ENCODE data around the gene PARD3. TPM values are rescaled to one million over a fixed set of nuclear protein-coding genes. Genes with fewer than 3 reads are reported as not detected.

The PARD3 gene
- total RNA-seq, 1 experiment from 2014 or later = 154 TPM

GRCh38 chr10:34506786-34507185 lies 308.3 kb downstream of the PARD3 start:
- Histone ChIP-seq H3K4me3 (ENCODE audit: low read length) (no peak overlapping the region), H3K4me1 (ENCODE audit: insufficient read depth, low read length) (peaks cover 14% of the 10 kb centered on the region), H3F3A (ENCODE audit: low read length, unreplicated experiment) (no peaks in the 10 kb centered on the region), H3K27me3 (ENCODE audit: low read length) (no peaks in the 10 kb centered on the region), H3K36me3 (ENCODE audit: low read depth, low read length) (no peaks in the 10 kb centered on the region), H4K20me1 (ENCODE audit: low read length) (peaks cover 5% of the 10 kb centered on the region; the same call in 1 of the 2 replicates), H3K79me2 (ENCODE audit: low read length) (no peaks in the 10 kb centered on the region), H3K9ac (ENCODE audit: low read length) (no peak overlapping the region), H3K9me2 (replicated peaks; ENCODE audit: low read length) (no peaks in the 10 kb centered on the region), H3K9me3 (ENCODE audit: low read length) (no peaks in the 10 kb centered on the region), H3K27ac (ENCODE audit: low read length) (no peak overlapping the region), H3K4me2 (ENCODE audit: low read length) (no peak overlapping the region), H2AFZ (ENCODE audit: low read length) (no peak overlapping the region)
- POLR2A ChIA-PET (ENCODE audit: unreplicated experiment) = interaction anchor here (0.6 kb wide), 1 partner anchor 487 kb away, joined by 7 read pairs; no protein-coding TSS in a partner anchor
- CTCF ChIA-PET = no interaction called here
- ATAC-seq (no peak), DNase-seq (no peak)
- intact Hi-C loops (cut with micrococcal nuclease) = no loop called here
- TF ChIP-seq EZH2phosphoT487 (IDR thresholded peaks at IDR 0.05; ENCODE audit: borderline replicate concordance, low read length) = no peak
- TF ChIP-seq EZH2 (IDR thresholded peaks at IDR 0.05; ENCODE audit: low read length, unreplicated experiment) = no peak
- TF ChIP-seq CTCF (conservative IDR thresholded peaks at IDR 0.05; ENCODE audit: low read depth, low read length) = no peak
- no TSS peak for BruUV-seq (replicated peaks)

DNA sequence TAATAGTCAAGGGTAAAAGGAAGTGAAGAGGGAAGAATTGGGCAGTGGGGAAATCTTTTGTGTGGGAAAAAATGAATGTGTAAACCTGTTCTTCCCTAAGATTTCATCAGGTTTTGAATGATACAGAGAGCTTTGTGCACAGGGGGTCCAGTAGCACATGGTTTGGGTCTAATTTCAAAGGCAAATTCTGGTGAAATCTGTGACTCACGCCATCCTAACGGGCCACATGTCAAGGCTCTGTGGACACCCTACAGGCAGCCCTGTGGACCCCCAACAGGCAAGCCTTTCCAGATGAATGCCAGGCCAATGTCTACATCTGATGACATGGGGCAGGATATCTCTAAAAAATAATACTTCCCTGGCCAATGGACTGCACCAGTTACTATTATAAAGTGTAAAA lies 309.8 kb downstream of the PARD3 start:
- CTCF ChIA-PET = no interaction called here
- intact Hi-C loops (cut with micrococcal nuclease) = no loop called here
- Histone ChIP-seq H2AFZ (ENCODE audit: low read length) (no peak overlapping the region), H3K36me3 (ENCODE audit: low read depth, low read length) (no peaks in the 10 kb centered on the region), H4K20me1 (ENCODE audit: low read length) (peaks cover 5% of the 10 kb centered on the region; the same call in 1 of the 2 replicates), H3K9me2 (replicated peaks; ENCODE audit: low read length) (no peaks in the 10 kb centered on the region), H3K4me1 (ENCODE audit: insufficient read depth, low read length) (peaks cover 14% of the 10 kb centered on the region), H3F3A (ENCODE audit: low read length, unreplicated experiment) (no peaks in the 10 kb centered on the region), H3K27ac (ENCODE audit: low read length) (no peak overlapping the region), H3K79me2 (ENCODE audit: low read length) (no peaks in the 10 kb centered on the region), H3K4me3 (ENCODE audit: low read length) (no peak overlapping the region), H3K9ac (ENCODE audit: low read length) (no peak overlapping the region), H3K9me3 (ENCODE audit: low read length) (no peaks in the 10 kb centered on the region), H3K4me2 (ENCODE audit: low read length) (no peak overlapping the region; the same call in 1 of the 2 replicates), H3K27me3 (ENCODE audit: low read length) (no peaks in the 10 kb centered on the region)
- TF ChIP-seq EZH2phosphoT487 (IDR thresholded peaks at IDR 0.05; ENCODE audit: borderline replicate concordance, low read length) (no peak), CTCF (conservative IDR thresholded peaks at IDR 0.05; ENCODE audit: low read depth, low read length) (no peak), EZH2 (IDR thresholded peaks at IDR 0.05; ENCODE audit: low read length, unreplicated experiment) (no peak)
- POLR2A ChIA-PET (ENCODE audit: unreplicated experiment) = no interaction called here
- ATAC-seq (peak; percentile 4; the same call in 1 of the 2 replicates), DNase-seq (no peak)
- BruUV-seq (replicated peaks) = no TSS peak

DNA sequence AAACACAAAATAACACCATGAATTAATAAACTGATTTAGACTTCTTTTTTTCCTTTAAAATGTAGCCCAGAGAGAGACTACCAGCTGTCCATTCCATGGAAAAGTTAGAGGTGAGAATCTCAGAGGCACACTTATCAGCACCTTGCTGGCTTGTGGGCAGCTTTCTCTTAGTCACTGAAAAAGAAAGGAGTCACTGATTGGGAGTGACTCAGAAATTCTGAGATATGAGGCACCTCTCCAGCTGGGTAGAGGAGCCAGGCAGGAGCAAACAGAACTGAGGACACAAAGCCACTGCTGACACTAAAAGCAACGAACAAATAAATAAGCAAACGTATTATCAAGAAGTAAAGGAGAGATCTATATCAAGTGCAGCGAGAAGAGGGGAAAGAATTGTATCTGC lies 310.6 kb downstream of the PARD3 start:
- peak overlapping the region; percentile 39 for H3K4me2 ChIP-seq (ENCODE audit: low read length)
- no peaks in the 10 kb centered on the region for H3K9me3 ChIP-seq (ENCODE audit: low read length)
- no peaks in the 10 kb centered on the region for H3K9me2 ChIP-seq (replicated peaks; ENCODE audit: low read length)
- H2AFZ ChIP-seq (ENCODE audit: low read length) = no peak overlapping the region
- ChIA-PET CTCF (no interaction called here), POLR2A (ENCODE audit: unreplicated experiment) (interaction anchor here (0.6 kb wide), 1 partner anchor 20 kb away, joined by 4 read pairs; no protein-coding TSS in a partner anchor)
- H3K27me3 ChIP-seq (ENCODE audit: low read length) = no peaks in the 10 kb centered on the region
- H3K36me3 ChIP-seq (ENCODE audit: low read depth, low read length) = no peaks in the 10 kb centered on the region
- BruUV-seq (replicated peaks) = no TSS peak
- TF ChIP-seq EZH2phosphoT487 (IDR thresholded peaks at IDR 0.05; ENCODE audit: borderline replicate concordance, low read length) (no peak), CTCF (conservative IDR thresholded peaks at IDR 0.05; ENCODE audit: low read depth, low read length) (no peak), EZH2 (IDR thresholded peaks at IDR 0.05; ENCODE audit: low read length, unreplicated experiment) (no peak)
- H3F3A ChIP-seq (ENCODE audit: low read length, unreplicated experiment) = no peaks in the 10 kb centered on the region
- ATAC-seq (peak; percentile 100), DNase-seq (peak; percentile 96)
- no peak overlapping the region; the same call in 1 of the 2 replicates for H3K4me3 ChIP-seq (ENCODE audit: low read length)
- H3K27ac ChIP-seq (ENCODE audit: low read length) = peak overlapping the region; percentile 5
- H4K20me1 ChIP-seq (ENCODE audit: low read length) = peaks cover 10% of the 10 kb centered on the region; the same call in 1 of the 2 replicates
- no peak overlapping the region for H3K9ac ChIP-seq (ENCODE audit: low read length)
- H3K79me2 ChIP-seq (ENCODE audit: low read length) = no peaks in the 10 kb centered on the region
- H3K4me1 ChIP-seq (ENCODE audit: insufficient read depth, low read length) = peaks cover 14% of the 10 kb centered on the region
- intact Hi-C loops (cut with micrococcal nuclease) = no loop called here
